Upper lobe of left lung (tissue), 4 donors: ENCODE measurements around the gene CCDC102B.

Experiments
- CTCF ChIP-seq, 6 experiments: fragments of 450-650 bp in 4 of 6; fragments of 200-600 bp in 2 of 6; sonication (generic) in 2 of 6; IDR thresholded peaks; one replicate each; pipeline ENCODE4 v1.5.1; 2016 to 2019; ENCODE audit warnings: antibody characterized with exemption in 6 of 6
- EP300 ChIP-seq, 4 donors: sonication (generic); formaldehyde crosslinking; IDR thresholded peaks; one replicate each; pipeline ENCODE4 v1.5.1; 2017; ENCODE audit warnings: antibody characterized with exemption in 4 of 4, control low read depth in 2 of 4
- POLR2A ChIP-seq, 4 donors: fragments of 450-650 bp; IDR thresholded peaks; one replicate each; pipeline ENCODE4 v1.5.1; 2016 to 2017; ENCODE audit warnings: antibody characterized with exemption in 4 of 4, mild to moderate bottlenecking in 2 of 4
- POLR2AphosphoS5 ChIP-seq, 2 donors: sonication (generic); formaldehyde crosslinking; IDR thresholded peaks; one replicate each; pipeline ENCODE4 v1.5.1; 2017; ENCODE audit warnings: antibody characterized with exemption in 2 of 2

- no peak for TF ChIP-seq CTCF (IDR thresholded peaks at IDR 0.05)
- no peak for TF ChIP-seq POLR2AphosphoS5 (IDR thresholded peaks at IDR 0.05)
- TF ChIP-seq POLR2A (IDR thresholded peaks at IDR 0.05), result no peak
- no peak for TF ChIP-seq EP300 (IDR thresholded peaks at IDR 0.05)
These were observed 200.0 kb downstream of the CCDC102B start for GRCh38 chr18:68997845-68998244.
